Left lung (tissue), 10 donors: ENCODE data around the gene KIF6. TPM values are rescaled to one million over a fixed set of nuclear protein-coding genes. Genes with fewer than 3 reads are reported as not detected.
A peak's percentile ranks its signal among the peaks of the same experiment; 100 is the strongest.

Experiments used
- ATAC-seq: fragments of 200-7000 bp; cut with Tn5 transposase; one replicate; pipeline ENCODE4 v1.9.1; 2020; ENCODE audit warnings: moderate library complexity
- DNase-seq, 4 donors: peaks; one replicate each; pipeline ENCODE4 v3.0.0-alpha.2; 2013 to 2020
- H3K27ac ChIP-seq, 2 donors: fragments of 200-600 bp; sonication (generic) in 1 of 2; one replicate each; pipeline versions ENCODE4 v1.5.0 to v1.8.0; 2020 to 2021
- H3K27me3 ChIP-seq, 2 donors: fragments of 200-600 bp; sonication (generic) in 1 of 2; one replicate each; pipeline versions ENCODE4 v1.5.0 to v1.8.0; 2020 to 2021
- H3K36me3 ChIP-seq, 2 donors: fragments of 200-600 bp; sonication (generic) in 1 of 2; one replicate each; pipeline versions ENCODE4 v1.5.0 to v1.8.0; 2020 to 2021
- H3K4me1 ChIP-seq, 2 donors: fragments of 200-600 bp; one replicate each; pipeline ENCODE4 v1.8.0; 2021
- H3K4me3 ChIP-seq, 2 donors: fragments of 200-600 bp; sonication (generic) in 1 of 2; one replicate each; pipeline versions ENCODE4 v1.5.0 to v1.8.0; 2020 to 2021; ENCODE audit warnings: mild to moderate bottlenecking in 1 of 2
- H3K9me3 ChIP-seq, 2 donors: fragments of 200-600 bp; sonication (generic) in 1 of 2; one replicate each; pipeline versions ENCODE4 v1.5.0 to v1.8.0; 2020 to 2021
- CTCF ChIP-seq, 2 donors: fragments of 200-600 bp; sonication (generic) in 1 of 2; IDR thresholded peaks; one replicate each; pipeline versions ENCODE4 v1.5.0 to v1.8.0; 2021; ENCODE audit warnings: antibody characterized with exemption in 2 of 2
- intact Hi-C, 2 donors: fragments of 100-400 bp; cut with DNase I; formaldehyde crosslinking; loops; one replicate each; pipeline versions ENCODE4 v1.11.2 to v1.14.2; 2022
- polyA plus RNA-seq, 6 donors: library from polyadenylated mRNA; unstranded; fragments of 120-200 nt; gene quantifications; one replicate each; pipeline ENCODE4 v1.2.1, GENCODE V29; 2013; ENCODE audit not compliant: insufficient read length in 6 of 6
- total RNA-seq, 2 donors: library from RNA; stranded (reverse); fragmentation: NEBNext Ultra II Directional; extraction: Animal tissue kit (Norgen Biotek cat#: 25700); gene quantifications; one replicate each; pipeline ENCODE4 v1.2.1, GENCODE V29; 2021
- donor health status: DM: no; HTN: yes; CAD: no.
- donor health status: DM: no; HTN: no; CAD: no.

Gene KIF6
- total and polyA plus RNA-seq, 8 donors: 0.93 to 4.4 (median 2.8) TPM

GRCh38 chr6:39439342-39440038 is 285.7 kb downstream of the KIF6 start:
- Histone ChIP-seq H3K27ac (peak overlapping the region in 1 of 2 donors; percentile 21), H3K9me3 (no peaks in the 10 kb centered on the region), H3K4me3 (no peak overlapping the region), H3K27me3 (no peaks in the 10 kb centered on the region), H3K4me1 (no peaks in the 10 kb centered on the region), H3K36me3 (no peaks in the 10 kb centered on the region)
- intact Hi-C loops: no loop called here
- ATAC-seq: no peak
- no peak for TF ChIP-seq CTCF (IDR thresholded peaks at IDR 0.05)
- no peak for DNase-seq

- Histone ChIP-seq H3K9me3 (no peaks in the 10 kb centered on the region), H3K36me3 (no peaks in the 10 kb centered on the region), H3K27ac (no peak overlapping the region), H3K4me3 (no peak overlapping the region), H3K4me1 (peaks cover 3 to 8% of the 10 kb centered on the region in 2 donors), H3K27me3 (no peaks in the 10 kb centered on the region)
- TF ChIP-seq CTCF (IDR thresholded peaks at IDR 0.05): no peak
- no peak for ATAC-seq
- intact Hi-C loops: no loop called here
- no peak for DNase-seq
These were observed 291.6 kb downstream of the KIF6 start for GRCh38 chr6:39433630-39434029.

GRCh38 chr6:39432330-39433025 is 292.7 kb downstream of the KIF6 start:
- H3K4me1 ChIP-seq: peaks cover 3 to 8% of the 10 kb centered on the region in 2 donors
- no peaks in the 10 kb centered on the region for H3K9me3 ChIP-seq
- no peak overlapping the region for H3K27ac ChIP-seq
- intact Hi-C loops: no loop called here
- no peaks in the 10 kb centered on the region for H3K27me3 ChIP-seq
- H3K4me3 ChIP-seq: no peak overlapping the region
- ATAC-seq (no peak), DNase-seq (no peak)
- TF ChIP-seq CTCF (IDR thresholded peaks at IDR 0.05): no peak
- no peaks in the 10 kb centered on the region for H3K36me3 ChIP-seq

GRCh38 chr6:39430871-39431523 is 294.2 kb downstream of the KIF6 start:
- peaks cover 3 to 14% of the 10 kb centered on the region in 2 donors for H3K4me1 ChIP-seq
- no peak overlapping the region for H3K27ac ChIP-seq
- H3K27me3 ChIP-seq: no peaks in the 10 kb centered on the region
- peak; percentile 30 to 88 (median 48) for DNase-seq
- peak; percentile 88 for ATAC-seq
- H3K9me3 ChIP-seq: no peaks in the 10 kb centered on the region
- no peak for TF ChIP-seq CTCF (IDR thresholded peaks at IDR 0.05)
- H3K36me3 ChIP-seq: no peaks in the 10 kb centered on the region
- H3K4me3 ChIP-seq: no peak overlapping the region
- intact Hi-C loops: no loop called here

GRCh38 chr6:39430446-39430845 is 294.8 kb downstream of the KIF6 start:
- DNase-seq (no peak), ATAC-seq (no peak)
- no peak for TF ChIP-seq CTCF (IDR thresholded peaks at IDR 0.05)
- intact Hi-C loops: no loop called here
- H3K27me3 ChIP-seq: no peaks in the 10 kb centered on the region
- H3K36me3 ChIP-seq: no peaks in the 10 kb centered on the region
- H3K4me3 ChIP-seq: no peak overlapping the region
- H3K27ac ChIP-seq: no peak overlapping the region
- peaks cover 3 to 15% of the 10 kb centered on the region in 2 donors for H3K4me1 ChIP-seq
- no peaks in the 10 kb centered on the region for H3K9me3 ChIP-seq
